Measurements from ENCODE around the gene BNIP3.

Gene BNIP3

DNA sequence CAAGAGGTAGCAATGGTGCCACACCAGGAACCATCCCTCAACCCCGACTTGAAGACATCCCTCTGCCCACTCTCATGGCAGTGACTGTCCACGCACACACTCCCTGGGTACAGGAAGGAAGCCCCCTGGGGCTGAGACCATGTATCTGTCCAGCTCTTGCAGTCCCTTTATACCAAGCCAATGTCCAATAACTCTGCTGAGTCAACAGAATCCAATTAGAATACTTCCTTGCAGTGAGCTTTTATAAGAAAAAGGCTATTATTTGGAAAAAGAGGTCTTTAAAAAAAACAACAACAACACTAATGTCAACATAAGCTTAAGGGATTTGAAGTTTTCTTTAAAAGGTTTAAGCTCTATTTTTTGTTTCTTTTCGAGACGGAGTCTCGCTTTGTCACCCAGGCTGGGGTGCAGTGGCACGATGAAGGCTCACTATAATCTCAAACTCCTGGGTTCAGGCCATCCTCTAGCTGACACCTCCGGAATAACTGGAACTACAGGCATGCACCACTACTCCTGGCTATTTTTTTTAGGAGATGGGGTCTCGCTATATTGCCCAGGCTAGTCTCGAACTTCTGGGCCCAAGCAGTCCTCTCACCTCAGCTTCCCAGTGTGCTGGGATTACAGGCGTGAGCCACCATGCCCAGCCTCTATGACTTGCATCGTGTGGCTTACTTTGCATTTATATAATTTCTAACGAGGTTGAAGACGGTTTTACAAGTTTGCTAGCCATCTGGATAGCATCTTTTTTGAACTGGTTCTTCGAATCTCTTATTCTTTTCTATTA is 7.5 kb downstream of the BNIP3 start:
- TF ChIP-seq, protein P1, sequence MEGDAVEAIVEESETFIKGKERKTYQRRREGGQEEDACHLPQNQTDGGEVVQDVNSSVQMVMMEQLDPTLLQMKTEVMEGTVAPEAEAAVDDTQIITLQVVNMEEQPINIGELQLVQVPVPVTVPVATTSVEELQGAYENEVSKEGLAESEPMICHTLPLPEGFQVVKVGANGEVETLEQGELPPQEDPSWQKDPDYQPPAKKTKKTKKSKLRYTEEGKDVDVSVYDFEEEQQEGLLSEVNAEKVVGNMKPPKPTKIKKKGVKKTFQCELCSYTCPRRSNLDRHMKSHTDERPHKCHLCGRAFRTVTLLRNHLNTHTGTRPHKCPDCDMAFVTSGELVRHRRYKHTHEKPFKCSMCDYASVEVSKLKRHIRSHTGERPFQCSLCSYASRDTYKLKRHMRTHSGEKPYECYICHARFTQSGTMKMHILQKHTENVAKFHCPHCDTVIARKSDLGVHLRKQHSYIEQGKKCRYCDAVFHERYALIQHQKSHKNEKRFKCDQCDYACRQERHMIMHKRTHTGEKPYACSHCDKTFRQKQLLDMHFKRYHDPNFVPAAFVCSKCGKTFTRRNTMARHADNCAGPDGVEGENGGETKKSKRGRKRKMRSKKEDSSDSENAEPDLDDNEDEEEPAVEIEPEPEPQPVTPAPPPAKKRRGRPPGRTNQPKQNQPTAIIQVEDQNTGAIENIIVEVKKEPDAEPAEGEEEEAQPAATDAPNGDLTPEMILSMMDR (IDR thresholded peaks at IDR 0.05; ENCODE audit: extremely low read depth, insufficient read depth, missing control alignments): no peak
- in situ Hi-C loops (cut with MboI; ENCODE audit: low pct_unique_long_range_greater_than_20kb, low sequenced_read_pairs, unreplicated experiment): no loop called here
- DNase-seq (ENCODE audit: low spot score): no peak

GRCh38 chr10:131973160-131973951 is 8.4 kb downstream of the BNIP3 start:
- DNase-seq (ENCODE audit: low spot score): no peak
- TF ChIP-seq, protein P1 (IDR thresholded peaks at IDR 0.05; ENCODE audit: extremely low read depth, insufficient read depth, missing control alignments): no peak
- in situ Hi-C loops (cut with MboI; ENCODE audit: low pct_unique_long_range_greater_than_20kb, low sequenced_read_pairs, unreplicated experiment): no loop called here

- in situ Hi-C loops (cut with MboI; ENCODE audit: low pct_unique_long_range_greater_than_20kb, low sequenced_read_pairs, unreplicated experiment): no loop called here
- TF ChIP-seq, protein P1 (IDR thresholded peaks at IDR 0.05; ENCODE audit: extremely low read depth, insufficient read depth, missing control alignments): no peak
- no peak for DNase-seq (ENCODE audit: low spot score)
Observed at GRCh38 chr10:131972474-131973071, 9.2 kb downstream of the BNIP3 start.

GRCh38 chr10:131971591-131971990 is 10.1 kb downstream of the BNIP3 start:
- TF ChIP-seq, protein P1 (IDR thresholded peaks at IDR 0.05; ENCODE audit: extremely low read depth, insufficient read depth, missing control alignments): no peak
- no peak for DNase-seq (ENCODE audit: low spot score)
- in situ Hi-C loops (cut with MboI; ENCODE audit: low pct_unique_long_range_greater_than_20kb, low sequenced_read_pairs, unreplicated experiment): no loop called here

- TF ChIP-seq, protein P1 (IDR thresholded peaks at IDR 0.05; ENCODE audit: extremely low read depth, insufficient read depth, missing control alignments): no peak
- DNase-seq (ENCODE audit: low spot score): no peak
- in situ Hi-C loops (cut with MboI; ENCODE audit: low pct_unique_long_range_greater_than_20kb, low sequenced_read_pairs, unreplicated experiment): no loop called here
Observed at GRCh38 chr10:131970946-131971345, 10.8 kb downstream of the BNIP3 start.

GRCh38 chr10:131968949-131969348 is 12.8 kb downstream of the BNIP3 start:
- in situ Hi-C loops (cut with MboI; ENCODE audit: low pct_unique_long_range_greater_than_20kb, low sequenced_read_pairs, unreplicated experiment): no loop called here
- no peak for DNase-seq (ENCODE audit: low spot score)
- TF ChIP-seq, protein P1 (IDR thresholded peaks at IDR 0.05; ENCODE audit: extremely low read depth, insufficient read depth, missing control alignments): no peak
